ENCODE results near the gene SSU72.
"Not testable (repeated sequence)": the region's sequence is repeated elsewhere in the genome, so short reads cannot be mapped to it uniquely, and the experiment has no call there.

Gene SSU72

DNA sequence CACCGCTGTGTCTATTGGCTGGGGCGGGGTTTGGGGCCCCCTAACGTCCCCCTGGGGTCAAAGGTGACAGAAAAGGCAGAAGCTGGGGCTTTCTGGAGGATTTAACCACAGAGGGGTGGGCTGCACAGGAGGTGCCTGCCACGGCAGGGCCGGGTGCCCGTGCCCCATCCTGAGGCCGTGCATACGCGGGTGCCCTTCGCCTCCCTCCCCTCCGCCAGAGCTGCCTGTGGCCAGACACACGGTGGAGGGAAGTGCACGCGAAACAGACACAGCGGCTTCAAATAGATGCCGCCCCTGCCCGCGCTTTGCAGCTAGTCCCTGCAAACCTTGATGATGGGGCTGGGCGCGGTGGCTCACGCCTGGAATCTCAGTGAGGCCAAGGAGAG, 65.2 kb downstream of the SSU72 start:
- DNase-seq, result not testable (repeated sequence)

DNA sequence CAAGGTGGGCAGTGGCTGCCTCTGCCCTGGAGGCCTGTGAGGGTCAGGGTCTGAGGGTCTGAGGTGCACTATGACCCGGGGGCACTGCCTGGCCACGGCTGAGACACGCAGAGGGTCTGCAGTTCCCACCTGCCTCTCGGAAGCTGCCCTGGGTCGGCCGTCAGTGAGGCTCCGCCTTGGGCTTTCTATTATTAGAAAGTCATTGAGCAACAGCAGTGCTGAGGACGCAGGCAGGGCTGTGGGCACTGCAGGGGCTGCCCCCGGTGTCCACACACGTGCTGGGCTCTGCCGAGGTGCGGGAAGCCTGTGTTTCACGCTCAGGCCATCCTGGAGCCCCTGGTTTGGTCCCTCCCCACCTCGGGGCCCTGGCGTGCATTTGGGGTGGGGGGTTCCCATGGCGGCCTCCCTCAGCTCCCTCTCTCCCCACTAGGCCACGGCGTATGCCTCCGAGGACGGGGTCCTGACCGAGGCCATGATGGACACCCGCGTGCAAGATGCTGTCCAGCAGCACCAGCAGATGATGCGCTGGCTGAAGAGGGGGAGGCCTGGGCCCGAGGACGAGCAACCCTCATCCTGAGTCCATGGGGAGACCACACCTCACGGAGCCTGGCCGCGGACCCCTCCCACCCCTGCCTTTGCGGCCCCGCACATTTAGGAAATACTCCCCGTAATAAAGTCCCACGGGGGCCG, 65.7 kb downstream of the SSU72 start:
- DNase-seq, result not testable (repeated sequence)

DNA sequence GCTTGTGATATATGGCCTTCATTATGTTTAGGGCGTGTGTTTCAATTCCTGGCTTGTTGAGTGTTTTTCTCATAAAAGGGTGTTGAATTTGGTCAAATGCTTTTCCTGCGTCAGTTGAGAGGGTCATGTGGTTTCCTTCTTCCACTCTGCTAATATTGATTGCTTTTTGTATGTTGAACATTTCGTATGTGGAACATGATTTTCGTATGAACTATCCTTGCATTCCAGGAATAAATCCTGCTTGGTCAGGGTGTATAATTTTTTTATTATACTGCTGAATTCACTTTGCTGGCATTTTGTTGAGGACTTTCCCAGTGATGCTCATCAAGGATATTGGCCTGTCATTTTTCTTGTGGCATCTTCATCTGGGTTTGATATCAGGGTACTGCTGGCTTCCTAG, 67.4 kb downstream of the SSU72 start:
- no peak for DNase-seq

DNA sequence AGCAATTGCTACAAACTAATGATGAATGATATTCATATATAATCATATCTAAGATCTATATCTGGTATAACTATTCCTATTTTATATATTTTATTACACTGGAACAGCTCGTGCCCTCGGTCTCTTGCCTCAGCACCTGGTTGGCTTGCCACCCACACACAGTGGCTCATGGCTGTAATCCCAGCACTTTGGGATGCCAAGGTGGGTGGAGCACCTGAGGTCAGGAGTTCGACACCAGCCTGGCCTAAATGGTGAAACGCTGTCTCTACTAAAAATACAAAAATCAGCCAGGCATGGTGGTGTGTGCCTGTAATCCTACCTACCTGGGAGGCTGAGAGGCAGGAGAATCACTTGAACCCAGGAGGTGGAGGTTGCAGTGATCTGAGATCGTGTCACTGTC, 68.9 kb downstream of the SSU72 start:
- DNase-seq, result not testable (repeated sequence)

DNA sequence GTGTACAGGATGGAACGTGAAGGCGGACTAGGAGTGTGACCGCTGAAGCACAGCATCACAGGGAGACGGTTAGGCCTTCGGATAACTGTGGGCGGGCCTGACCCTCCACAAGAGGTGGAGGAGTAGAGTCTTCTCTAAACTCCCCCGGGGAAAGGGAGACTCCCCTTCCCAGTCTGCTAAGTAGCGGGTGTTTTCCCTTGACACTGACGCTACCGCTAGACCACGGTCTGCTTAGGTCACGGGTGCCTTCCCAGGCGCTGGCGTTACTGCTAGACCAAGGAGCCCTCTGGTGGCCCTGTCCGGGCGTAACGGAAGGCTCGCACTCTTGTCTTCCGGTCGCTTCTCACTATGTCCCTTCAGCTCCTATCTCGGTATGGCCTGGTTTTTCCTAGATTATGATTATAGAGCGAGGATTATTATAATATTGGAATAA, 69.3 kb downstream of the SSU72 start:
- peak in 34 of 56 donors; percentile 1 to 53 (median 23) for DNase-seq

DNA sequence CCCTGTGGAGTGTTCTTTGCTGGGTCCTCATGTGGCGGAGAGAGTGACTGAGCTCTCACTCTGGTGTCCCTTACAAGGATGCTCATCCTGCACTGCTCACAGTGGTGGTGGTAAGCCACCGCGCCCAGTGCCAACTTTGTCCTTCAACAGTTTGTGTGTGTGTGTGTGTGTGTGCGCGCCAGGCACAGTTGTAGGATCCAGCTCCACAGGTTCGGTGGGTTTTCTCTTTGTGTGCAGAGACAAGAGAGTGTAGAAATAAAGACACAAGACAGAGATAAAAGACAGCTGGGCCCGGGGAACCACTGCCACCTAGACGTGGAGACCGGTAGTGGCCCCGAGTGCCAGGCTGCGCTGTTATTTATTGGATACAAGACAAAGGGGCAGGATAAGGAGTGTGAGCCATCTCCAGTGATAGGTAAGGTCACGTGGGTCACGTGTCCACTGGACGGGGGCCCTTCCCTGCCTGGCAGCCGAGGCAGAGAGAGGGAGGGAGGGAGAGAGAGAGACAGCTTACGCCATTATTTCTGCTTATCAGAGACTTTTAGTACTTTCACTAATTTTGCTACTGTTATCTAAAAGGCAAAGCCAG, 69.8 kb downstream of the SSU72 start:
- peak in 44 of 56 donors; percentile 2 to 67 (median 28) for DNase-seq

DNA sequence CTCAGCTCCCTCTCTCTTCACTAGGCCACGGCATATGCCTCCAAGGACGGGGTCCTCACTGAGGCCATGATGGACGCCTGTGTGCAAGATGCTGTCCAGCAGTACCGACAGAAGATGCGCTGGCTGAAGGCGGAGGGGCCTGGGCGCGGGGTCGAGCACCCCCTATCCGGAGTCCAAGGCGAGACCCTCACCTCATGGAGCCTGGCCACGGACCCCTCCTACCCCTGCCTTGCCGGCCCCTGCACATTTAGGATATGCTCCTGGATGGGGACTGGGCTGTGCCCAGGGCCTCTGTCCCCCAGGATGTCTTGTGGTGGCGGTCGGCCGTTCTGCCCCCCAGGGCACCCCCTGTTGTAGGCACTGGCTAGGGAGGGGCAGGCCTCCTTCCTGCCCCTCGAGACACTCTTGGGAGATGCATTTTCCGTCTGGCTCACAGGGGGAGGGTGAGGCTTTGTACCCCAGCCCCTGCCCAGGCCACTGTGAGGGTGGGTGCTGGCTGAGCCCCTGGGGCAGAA, 79.1 kb downstream of the SSU72 start:
- not testable (repeated sequence) for DNase-seq

DNA sequence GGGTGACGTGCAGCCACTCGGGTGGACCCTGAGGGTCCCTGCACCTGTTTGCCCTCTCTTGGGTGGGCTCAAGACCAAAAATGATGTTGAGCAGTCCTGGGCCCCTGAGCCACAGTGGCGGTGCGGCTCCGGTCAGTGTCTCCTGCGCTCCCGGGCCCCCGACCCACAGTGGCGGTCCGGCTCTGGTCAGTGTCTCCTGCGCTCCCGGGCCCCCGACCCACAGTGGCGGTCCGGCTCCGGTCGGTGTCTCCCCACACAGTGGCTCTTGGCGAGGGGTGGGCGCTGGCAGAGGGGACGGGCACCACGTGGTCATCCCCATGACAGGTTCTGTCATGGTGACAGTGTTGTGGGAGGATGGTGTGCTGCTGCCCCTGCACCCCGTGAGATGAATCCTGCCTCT, 80.4 kb downstream of the SSU72 start:
- not testable (repeated sequence) for DNase-seq

Data from nucleus accumbens (tissue), 56 donors.